ENCODE measurements around the gene RBM4.

The RBM4 gene

GRCh38 chr11:66687831-66688281 is 49.4 kb downstream of the RBM4 start:
- no peak for DNase-seq (ENCODE audit: extremely low read depth in 1 of 2, low read depth in 1 of 2)

- no peak for DNase-seq (ENCODE audit: extremely low read depth in 1 of 2, low read depth in 1 of 2)
Measured at GRCh38 chr11:66688561-66689534, 50.3 kb downstream of the RBM4 start.

- no peak for DNase-seq (ENCODE audit: extremely low read depth in 1 of 2, low read depth in 1 of 2)
Measured at GRCh38 chr11:66689661-66690590, 51.4 kb downstream of the RBM4 start.

- no peak for DNase-seq (ENCODE audit: extremely low read depth in 1 of 2, low read depth in 1 of 2)
Measured at GRCh38 chr11:66691311-66691980, 52.9 kb downstream of the RBM4 start.

- DNase-seq (ENCODE audit: extremely low read depth in 1 of 2, low read depth in 1 of 2): no peak
Measured at GRCh38 chr11:66692446-66692845, 53.9 kb downstream of the RBM4 start.

- DNase-seq (ENCODE audit: extremely low read depth in 1 of 2, low read depth in 1 of 2): no peak
Measured at GRCh38 chr11:66692871-66693331, 54.4 kb downstream of the RBM4 start.

GRCh38 chr11:66693356-66694055 is 55.0 kb downstream of the RBM4 start:
- DNase-seq (ENCODE audit: extremely low read depth in 1 of 2, low read depth in 1 of 2): no peak

- no peak for DNase-seq (ENCODE audit: extremely low read depth in 1 of 2, low read depth in 1 of 2)
Measured at GRCh38 chr11:66694056-66694410, 55.5 kb downstream of the RBM4 start.

GRCh38 chr11:66694732-66695207 is 56.3 kb downstream of the RBM4 start:
- DNase-seq (ENCODE audit: extremely low read depth in 1 of 2, low read depth in 1 of 2): peak; percentile 41 to 71
